GM12878 (cell line): ENCODE results near the gene GLTP. TPM values are rescaled to one million over a fixed set of nuclear protein-coding genes. Genes with fewer than 3 reads are reported as not detected.

Experiments used
- ATAC-seq: fragments of 200-7000 bp; cut with Tn5 transposase; 3 replicates; pipeline ENCODE4 v1.9.1; 2020; ENCODE audit warnings: mild to moderate bottlenecking, moderate library complexity
- BruUV-seq: library from RNA; stranded (reverse); fragments of 400-500 nt; replicated peaks from 2 replicates; lab custom pipeline; 2021; lab: Mats Ljungman, UMichigan
- CTCF ChIA-PET: fragments of 300-600 bp; sonication (Branson Sonifier 250); formaldehyde crosslinking; extraction: SDS; loops from one replicate; lab custom pipeline; 2021; ENCODE audit warnings: inconsistent platforms; lab: Yijun Ruan, JAX
- POLR2A ChIA-PET: fragments of 350-600 bp; formaldehyde crosslinking; extraction: SDS; loops from one replicate; lab custom pipeline; 2021; ENCODE audit warnings: inconsistent platforms; lab: Charles Lee
- RAD21 ChIA-PET: fragments of 300-600 bp; sonication (Branson Sonifier 250); formaldehyde crosslinking; loops from one replicate; lab custom pipeline; 2023; ENCODE audit warnings: antibody characterized with exemption; ENCODE audit not compliant: unreplicated experiment; lab: Charles Lee
- SMC1A ChIA-PET: fragments of 300-600 bp; sonication (Branson Sonifier 250); formaldehyde crosslinking; loops from one replicate; lab custom pipeline; 2023; ENCODE audit not compliant: unreplicated experiment, uncharacterized antibody; lab: Charles Lee
- DNase-seq: peaks from one replicate; pipeline ENCODE4 v3.0.0-alpha.2; 2011; ENCODE audit warnings: low read depth, low spot score
- FAIRE-seq: peaks from 3 replicates; lab custom pipeline; 2011; peaks lifted over from hg19 to GRCh38; lab: Jason Lieb, UNC
- H2AFZ ChIP-seq: 2 replicates; pipeline ENCODE4 v1.6.0; 2011; ENCODE audit warnings: low read depth, low read length, control low read depth; ENCODE audit not compliant: control insufficient read depth
- H3K27ac ChIP-seq: 2 replicates; pipeline ENCODE4 v1.5.1; 2011; ENCODE audit warnings: control low read depth; ENCODE audit not compliant: control insufficient read depth, insufficient read depth
- H3K27me3 ChIP-seq, 2 experiments: replicated peaks in 1 of 2; 2 replicates each; pipeline versions ENCODE4 v1.6.0 to v1.6.1; 2011; ENCODE audit warnings: low read length in 1 of 2; ENCODE audit not compliant: control insufficient read depth in 2 of 2, insufficient read depth in 2 of 2
- H3K36me3 ChIP-seq, 2 experiments: 2 replicates each; pipeline ENCODE4 v1.5.1; 2011; ENCODE audit warnings: low read length in 1 of 2; ENCODE audit not compliant: control insufficient read depth in 2 of 2, insufficient read depth in 2 of 2
- H3K4me1 ChIP-seq: 2 replicates; pipeline ENCODE4 v1.6.1; 2011; ENCODE audit warnings: mild to moderate bottlenecking, low read length, moderate library complexity, mixed read lengths; ENCODE audit not compliant: control insufficient read depth, insufficient read depth
- H3K4me2 ChIP-seq: 2 replicates; pipeline ENCODE4 v1.6.0; 2011; ENCODE audit warnings: control low read depth; ENCODE audit not compliant: control insufficient read depth, insufficient read depth
- H3K4me3 ChIP-seq: fragments of 200-600 bp; sonication (generic); 2 replicates; pipeline ENCODE4 v1.5.1; 2016
- H3K79me2 ChIP-seq: 2 replicates; pipeline ENCODE4 v1.6.0; 2011; ENCODE audit warnings: low read length; ENCODE audit not compliant: control insufficient read depth, insufficient read depth
- H3K9ac ChIP-seq: 2 replicates; pipeline ENCODE4 v1.8.0; 2011; ENCODE audit warnings: low read length, control low read depth, mixed read lengths; ENCODE audit not compliant: control insufficient read depth, insufficient read depth
- H3K9me3 ChIP-seq: replicated peaks from 3 replicates; pipeline ENCODE4 v1.5.1; 2011; ENCODE audit warnings: mild to moderate bottlenecking, low read length; ENCODE audit not compliant: control insufficient read depth, insufficient read depth
- H4K20me1 ChIP-seq: 2 replicates; pipeline ENCODE4 v1.6.0; 2011; ENCODE audit not compliant: control insufficient read depth, insufficient read depth
- ATF7 ChIP-seq: fragments of 450-650 bp; IDR thresholded peaks from 2 replicates; pipeline ENCODE4 v1.6.1; 2016; ENCODE audit warnings: low read depth, mild to moderate bottlenecking
- CHD2 ChIP-seq: IDR thresholded peaks from 2 replicates; pipeline ENCODE4 v1.6.1; 2011; ENCODE audit warnings: low read depth, low read length, improper control_type of control experiment, borderline replicate concordance
- PML ChIP-seq: IDR thresholded peaks from 2 replicates; pipeline ENCODE4 v1.6.1; 2012; ENCODE audit warnings: low read length, inconsistent platforms
- RAD21 ChIP-seq: IDR thresholded peaks from 2 replicates; pipeline ENCODE4 v1.6.1; 2011; ENCODE audit warnings: mild to moderate bottlenecking, low read depth, low read length, moderate library complexity; ENCODE audit not compliant: insufficient read depth
- RELB ChIP-seq: fragments of 450-650 bp; IDR thresholded peaks from 2 replicates; pipeline ENCODE4 v1.6.1; 2017; ENCODE audit warnings: low read depth, mild to moderate bottlenecking, moderate library complexity
- SKIL ChIP-seq: fragments of 450-650 bp; IDR thresholded peaks from 2 replicates; pipeline ENCODE4 v1.6.1; 2017; ENCODE audit warnings: mild to moderate bottlenecking, low read depth, inconsistent platforms; ENCODE audit not compliant: poor library complexity, severe bottlenecking
- TARDBP ChIP-seq: IDR thresholded peaks from 2 replicates; pipeline ENCODE4 v1.6.1; 2016; ENCODE audit warnings: borderline replicate concordance
- WRNIP1 ChIP-seq: IDR thresholded peaks from 2 replicates; pipeline ENCODE4 v1.6.1; 2011; ENCODE audit warnings: low read depth, low read length, improper control_type of control experiment, borderline replicate concordance
- ZBED1 ChIP-seq: IDR thresholded peaks from 2 replicates; pipeline ENCODE4 v1.6.1; 2016; ENCODE audit warnings: borderline replicate concordance
- ZBTB4 ChIP-seq: fragments of 450-650 bp; formaldehyde crosslinking; IDR thresholded peaks from 2 replicates; pipeline ENCODE4 v1.4.0; 2022; ENCODE audit warnings: mild to moderate bottlenecking, moderate library complexity
- ZNF687 ChIP-seq: fragments of 450-650 bp; IDR thresholded peaks from 2 replicates; pipeline ENCODE4 v1.6.1; 2017; ENCODE audit warnings: mild to moderate bottlenecking, moderate library complexity
- WGBS: methylation state at CpG from one replicate; pipeline ENCODE4 v1.1.6; 2016; ENCODE audit warnings: low lambda C conversion rate; ENCODE audit not compliant: insufficient replicate concordance, insufficient coverage; ENCODE audit errors: missing lambda C conversion rate; 5-methylcytosine and 5-hydroxymethylcytosine counted together
- in situ Hi-C: fragments of 300-500 bp; cut with MboI; formaldehyde crosslinking; loops from 9 replicates; pipeline ENCODE4 v1.14.3; 2018; ENCODE audit warnings: mixed read lengths
- intact Hi-C: fragments of 100-400 bp; cut with micrococcal nuclease; formaldehyde crosslinking; loops from one replicate; pipeline ENCODE4 v1.14.2; 2022; ENCODE audit not compliant: unreplicated experiment
- polyA plus RNA-seq, 11 experiments: library from polyadenylated mRNA; depleted of rRNA in 4 of 11; unstranded in 6 of 11; stranded (reverse) in 5 of 11; fragments of >200 nt; fragmentation: Nextera tagmentation in 4 of 11; fragmentation: Illumina TruSeq in 1 of 11; extraction: Ambion mirVana in 4 of 11; extraction: Trizol in 1 of 11; gene quantifications; 1 replicate in 1 of 11; 2 replicates in 10 of 11; pipeline versions ENCODE4 v1.2.1 to v1.2.3, GENCODE V29; 2011 to 2016; ENCODE audit warnings: inconsistent platforms in 2 of 11, missing spikeins in 2 of 11, low read depth in 1 of 11
- total RNA-seq, 4 experiments: library from RNA; depleted of rRNA in 3 of 4; stranded (reverse); fragments of >200 nt in 3 of 4; fragmentation: Illumina TruSeq in 1 of 4; extraction: Trizol in 1 of 4; gene quantifications; 2 replicates each; pipeline versions ENCODE4 v1.2.1 to v1.2.3, GENCODE V29; 2013 to 2021

Gene GLTP
- total and polyA plus RNA-seq, 10 of the 15 experiments (the other 5 are each of a cell fraction or from before 2014, with no cell fraction given) = 16.8 to 44.0 (median 25.3) TPM

GRCh38 chr12:109919456-109919855 lies 39.1 kb upstream of the GLTP start:
- intact Hi-C loops (no loop called here), in situ Hi-C loops (no loop called here)
- no TSS peak for BruUV-seq
- Histone ChIP-seq H4K20me1 (no peaks in the 10 kb centered on the region), H2AFZ (no peak overlapping the region), H3K79me2 (no peaks in the 10 kb centered on the region), H3K4me1 (no peaks in the 10 kb centered on the region), H3K4me3 (no peak overlapping the region), H3K27ac (no peak overlapping the region), H3K27me3 (no peaks in the 10 kb centered on the region), H3K36me3 (peaks cover 8 to 15% of the 10 kb centered on the region in 2 experiments), H3K4me2 (no peak overlapping the region), H3K9me3 (no peaks in the 10 kb centered on the region), H3K9ac (no peak overlapping the region)
- WGBS = 96% methylated on average over 10 of the region's 10 CpGs
- POLR2A ChIA-PET = interaction anchor here (0.6 kb wide), 2 partner anchors 16 kb away, joined by 3 to 5 read pairs; no protein-coding TSS in a partner anchor
- CTCF ChIA-PET = interaction anchor here (0.8 kb wide), 1 partner anchor 67 kb away, joined by 4 read pairs; no protein-coding TSS in a partner anchor
- SMC1A ChIA-PET = interaction anchor here (0.9 kb wide), 1 partner anchor 47 kb away, joined by 3 read pairs; no protein-coding TSS in a partner anchor
- RAD21 ChIA-PET = no interaction called here
- FAIRE-seq (no peak), ATAC-seq (no peak), DNase-seq (no peak)
- TF ChIP-seq WRNIP1 (no peak), SKIL (no peak), RAD21 (no peak), CHD2 (no peak), TARDBP (no peak), ZBTB4 (CRISPR knock-in tag) (no peak), PML (no peak), ZNF687 (no peak), RELB (no peak), ZBED1 (no peak), ATF7 (no peak)
